Smooth muscle cell (in vitro differentiated cells): ENCODE measurements around the gene CLK2. TPM values are rescaled to one million over a fixed set of nuclear protein-coding genes. Genes with fewer than 3 reads are reported as not detected.

Source experiments
- DNase-seq: peaks from one replicate; lab custom pipeline; 2025; ENCODE audit not compliant: unreplicated experiment; lab: John Stamatoyannopoulos, UW
- H2AFZ ChIP-seq: fragments of 200-600 bp; sonication (generic); 2 replicates; pipeline ENCODE4 v1.6.0; 2016; ENCODE audit warnings: antibody characterized with exemption, low read depth, mild to moderate bottlenecking
- H3F3A ChIP-seq: fragments of 200-600 bp; sonication (generic); 2 replicates; pipeline ENCODE4 v1.6.0; 2017; ENCODE audit warnings: antibody characterized with exemption, low read depth
- H3K27ac ChIP-seq: fragments of 200-600 bp; sonication (generic); 2 replicates; pipeline ENCODE4 v1.5.1; 2016; ENCODE audit warnings: low read depth, mild to moderate bottlenecking
- H3K27me3 ChIP-seq: fragments of 200-600 bp; sonication (generic); 2 replicates; pipeline ENCODE4 v1.6.1; 2016; ENCODE audit warnings: low read depth, mild to moderate bottlenecking
- H3K36me3 ChIP-seq: fragments of 200-600 bp; sonication (generic); 2 replicates; pipeline ENCODE4 v1.5.1; 2016; ENCODE audit warnings: low read depth
- H3K4me1 ChIP-seq: fragments of 200-600 bp; sonication (generic); 2 replicates; pipeline ENCODE4 v1.5.1; 2016; ENCODE audit warnings: low read depth
- H3K4me2 ChIP-seq: fragments of 200-600 bp; sonication (generic); 2 replicates; pipeline ENCODE4 v1.6.0; 2016; ENCODE audit warnings: mild to moderate bottlenecking
- H3K4me3 ChIP-seq: fragments of 200-600 bp; sonication (generic); 2 replicates; pipeline ENCODE4 v1.5.1; 2016; ENCODE audit warnings: mild to moderate bottlenecking
- H3K79me2 ChIP-seq: fragments of 200-600 bp; sonication (generic); 2 replicates; pipeline ENCODE4 v1.6.0; 2016; ENCODE audit warnings: low read depth, mild to moderate bottlenecking
- H3K9ac ChIP-seq: fragments of 200-600 bp; sonication (generic); 2 replicates; pipeline ENCODE4 v1.6.0; 2016; ENCODE audit warnings: low read depth
- H3K9me3 ChIP-seq: fragments of 200-600 bp; sonication (generic); replicated peaks from 2 replicates; pipeline ENCODE4 v1.5.1; 2016; ENCODE audit warnings: low read depth
- H4K20me1 ChIP-seq: fragments of 200-600 bp; sonication (generic); 2 replicates; pipeline ENCODE4 v1.6.0; 2016; ENCODE audit warnings: low read depth
- CTCF ChIP-seq: fragments of 200-600 bp; sonication (generic); IDR thresholded peaks from 2 replicates; pipeline ENCODE4 v1.5.1; 2017; ENCODE audit warnings: borderline replicate concordance, mild to moderate bottlenecking, antibody characterized with exemption; ENCODE audit not compliant: insufficient read depth, poor library complexity, severe bottlenecking
- WGBS: methylation state at CpG from one replicate; pipeline ENCODE4 v1.1.7; 2016; ENCODE audit warnings: low lambda C conversion rate; 5-methylcytosine and 5-hydroxymethylcytosine counted together
- polyA plus RNA-seq: library from polyadenylated mRNA; unstranded; fragments of >200 nt; fragmentation: Nextera tagmentation; extraction: Ambion mirVana; gene quantifications from 2 replicates; pipeline ENCODE4 v1.2.1, GENCODE V29; 2016
- total RNA-seq: library from RNA; depleted of rRNA; stranded (reverse); fragments of >200 nt; gene quantifications from 2 replicates; pipeline ENCODE4 v1.2.3, GENCODE V29; 2014

Gene CLK2
- total and polyA plus RNA-seq, 2 experiments from 2014 or later: 23.5 to 23.6 TPM

DNA sequence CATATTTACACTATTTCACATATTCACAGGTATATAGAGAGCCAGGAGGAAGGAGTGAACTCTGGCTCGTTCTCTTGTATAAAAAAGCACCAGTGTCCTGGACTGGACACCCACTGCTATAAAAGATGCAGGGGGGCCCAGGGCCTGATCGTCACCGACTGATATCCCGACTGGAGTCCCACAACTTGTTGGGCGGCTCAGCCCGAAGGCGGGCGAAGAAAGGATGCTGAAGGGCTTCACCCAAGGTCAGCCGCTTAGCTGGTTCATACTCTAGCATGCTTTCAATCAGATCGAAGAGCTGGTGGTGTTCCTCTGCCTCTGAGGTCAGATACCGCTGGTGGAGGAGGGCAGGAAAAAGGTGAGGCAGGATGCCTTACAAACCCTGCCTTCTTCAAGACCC, 10.2 kb downstream of the CLK2 start:
- peaks cover 13% of the 10 kb centered on the region for H3K36me3 ChIP-seq
- H3K9ac ChIP-seq: no peak overlapping the region
- H2AFZ ChIP-seq: no peak overlapping the region
- 94% methylated on average over 11 of the region's 11 CpGs for WGBS
- no peak overlapping the region for H3K27ac ChIP-seq
- no peak for TF ChIP-seq CTCF
- peaks cover 18% of the 10 kb centered on the region for H3K79me2 ChIP-seq
- peaks cover 31% of the 10 kb centered on the region for H3F3A ChIP-seq
- H3K4me3 ChIP-seq: no peak overlapping the region
- H4K20me1 ChIP-seq: no peaks in the 10 kb centered on the region
- no peaks in the 10 kb centered on the region for H3K27me3 ChIP-seq
- H3K4me2 ChIP-seq: no peak overlapping the region
- no peak for DNase-seq
- no peaks in the 10 kb centered on the region for H3K9me3 ChIP-seq
- peaks cover 8% of the 10 kb centered on the region for H3K4me1 ChIP-seq

DNA sequence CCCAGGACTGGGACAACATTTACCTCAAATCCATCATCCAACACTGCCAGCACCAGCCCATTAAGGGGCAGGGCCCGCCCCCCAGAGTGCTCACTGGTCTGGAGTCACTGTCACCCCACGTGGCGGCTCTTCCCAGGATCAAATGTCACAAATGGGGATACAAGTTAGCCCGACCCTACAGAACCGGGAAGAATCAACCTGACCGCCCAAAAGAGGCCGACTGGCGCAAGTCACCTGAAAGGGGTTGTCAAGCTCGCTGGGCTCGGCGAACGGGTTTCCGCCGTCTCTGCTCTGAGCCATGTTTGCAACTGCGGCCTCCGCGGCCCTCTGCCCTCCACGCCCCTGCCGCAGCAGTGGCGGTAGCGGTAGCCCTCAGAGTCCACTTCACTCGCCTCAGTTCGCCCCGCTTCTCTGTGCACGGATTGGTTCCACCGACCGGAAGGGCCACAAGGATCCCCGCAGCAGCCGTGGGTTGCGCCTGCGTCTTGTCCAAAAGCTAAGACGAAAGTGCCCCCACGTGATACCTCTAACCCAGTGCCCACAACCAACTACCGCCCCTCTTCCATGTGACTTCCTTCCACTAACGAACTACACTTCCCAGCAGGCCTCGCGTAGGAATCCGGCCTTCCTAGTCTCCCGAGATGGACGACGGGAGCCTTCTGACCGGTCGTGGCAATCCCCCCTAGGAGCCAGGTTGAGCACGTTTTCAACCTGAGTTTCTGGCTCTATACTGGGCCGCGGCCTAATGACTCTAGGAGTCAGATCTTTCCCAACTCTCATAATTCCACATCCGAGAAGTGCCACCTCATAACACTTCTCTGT, 11.2 kb downstream of the CLK2 start, which contains the start of gene SCAMP3:
Gene SCAMP3, minus strand, starts transcription at position 509 of the 822 bp plus-strand sequence. Its CDS starts 209 bp downstream, at position 300.
- Histone ChIP-seq H3K4me2 (peak within 1 kb of the TSS; percentile 91), H2AFZ (peak within 1 kb of the TSS; percentile 57), H3K4me3 (peak within 1 kb of the TSS; percentile 80), H4K20me1 (no peaks in the 10 kb centered on the region), H3K36me3 (peaks cover 4% of the 10 kb centered on the region), H3K9me3 (no peaks in the 10 kb centered on the region), H3F3A (peaks cover 30% of the 10 kb centered on the region), H3K4me1 (peaks cover 8% of the 10 kb centered on the region), H3K9ac (peak within 1 kb of the TSS; percentile 74), H3K27me3 (no peaks in the 10 kb centered on the region), H3K27ac (peak within 1 kb of the TSS; percentile 49), H3K79me2 (peaks cover 18% of the 10 kb centered on the region)
- WGBS: 2% methylated on average over 46 of the region's 47 CpGs
- peak; percentile 65 for DNase-seq
- TF ChIP-seq CTCF: no peak

GRCh38 chr1:155261493-155261851, 11.8 kb downstream of the CLK2 start:
- WGBS: 3% methylated on average over 9 of the region's 9 CpGs
- Histone ChIP-seq H4K20me1 (no peaks in the 10 kb centered on the region), H3K27me3 (no peaks in the 10 kb centered on the region), H2AFZ (peak overlapping the region; percentile 57), H3K4me2 (peak overlapping the region; percentile 91), H3K4me3 (peak overlapping the region; percentile 80), H3K79me2 (peaks cover 18% of the 10 kb centered on the region), H3K4me1 (peaks cover 8% of the 10 kb centered on the region), H3F3A (peaks cover 36% of the 10 kb centered on the region), H3K36me3 (peaks cover 4% of the 10 kb centered on the region), H3K9ac (peak overlapping the region; percentile 74), H3K9me3 (no peaks in the 10 kb centered on the region), H3K27ac (peak overlapping the region; percentile 49)
- TF ChIP-seq CTCF: no peak
- DNase-seq: no peak
